Stomach smooth muscle (tissue), 2 donors: ENCODE results near the gene PPIL6.
A peak's percentile ranks its signal among the peaks of the same experiment; 100 is the strongest.
"Not testable (repeated sequence)": the region's sequence is repeated elsewhere in the genome, so short reads cannot be mapped to it uniquely, and the experiment has no call there.

Source experiments
- H3K27ac ChIP-seq: one replicate; pipeline ENCODE4 v1.7.0; 2013; ENCODE audit warnings: mild to moderate bottlenecking, low read length, inconsistent platforms
- H3K27me3 ChIP-seq, 2 donors: one replicate each; pipeline ENCODE4 v1.7.0; 2013; ENCODE audit warnings: low read length in 2 of 2; ENCODE audit not compliant: insufficient read depth in 2 of 2, control insufficient read depth in 1 of 2
- H3K36me3 ChIP-seq, 2 donors: one replicate each; pipeline ENCODE4 v1.7.0; 2013; ENCODE audit warnings: low read length in 2 of 2; ENCODE audit not compliant: control insufficient read depth in 2 of 2, insufficient read depth in 2 of 2
- H3K4me1 ChIP-seq: one replicate; pipeline ENCODE4 v1.7.0; 2013; ENCODE audit warnings: low read length; ENCODE audit not compliant: control insufficient read depth, insufficient read depth
- H3K4me3 ChIP-seq, 2 donors: one replicate each; pipeline ENCODE4 v1.7.0; 2013; ENCODE audit warnings: low read length in 2 of 2
- H3K9ac ChIP-seq, 2 donors: one replicate each; pipeline ENCODE4 v1.7.0; 2013; ENCODE audit warnings: low read length in 2 of 2, mild to moderate bottlenecking in 1 of 2
- H3K9me3 ChIP-seq, 2 donors: one replicate each; pipeline ENCODE4 v1.7.0; 2013; ENCODE audit warnings: low read length in 2 of 2; ENCODE audit not compliant: control insufficient read depth in 2 of 2
- donor health status: healthy.
- donor health status: Pancreatic carcinoma.

Gene PPIL6

DNA sequence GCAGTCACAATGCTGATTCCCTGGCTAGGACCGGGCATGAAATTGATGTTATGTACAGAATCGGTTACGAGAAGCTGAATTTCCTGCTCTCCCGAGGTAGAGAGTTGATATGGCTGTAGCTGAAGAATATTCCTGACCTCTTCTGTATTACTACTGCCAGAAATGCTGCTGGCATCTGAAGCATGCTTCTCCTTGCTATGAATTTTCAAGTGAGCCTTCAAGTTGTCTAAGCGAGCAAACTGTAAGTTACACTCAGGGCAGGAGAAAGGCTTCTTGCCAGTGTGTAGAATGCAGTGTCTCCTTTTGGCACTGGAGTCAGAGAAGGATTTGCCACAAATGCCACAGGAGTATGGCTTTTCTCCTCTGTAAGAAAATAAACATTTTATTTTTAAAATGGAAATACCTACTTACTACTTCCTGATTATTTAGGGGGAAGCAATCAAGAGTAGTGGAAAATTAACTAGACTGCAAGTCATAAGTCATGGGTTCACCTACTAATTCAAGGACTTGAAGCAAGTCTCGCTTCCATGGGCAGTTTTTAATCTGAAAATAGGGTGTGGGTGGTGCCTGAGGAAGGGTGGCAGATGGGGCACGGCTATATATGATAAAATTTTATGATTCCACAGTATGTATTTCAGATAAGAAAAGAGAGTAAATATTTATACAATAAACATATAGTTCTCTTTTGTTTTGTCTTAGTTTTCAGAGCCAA, 25.9 kb upstream of the PPIL6 start:
- no peaks in the 10 kb centered on the region for H3K4me1 ChIP-seq
- no peak overlapping the region for H3K4me3 ChIP-seq
- H3K27ac ChIP-seq = no peak overlapping the region
- H3K27me3 ChIP-seq = no peaks in the 10 kb centered on the region
- H3K9me3 ChIP-seq = no peaks in the 10 kb centered on the region
- H3K9ac ChIP-seq = no peak overlapping the region
- H3K36me3 ChIP-seq = peaks cover 26 to 36% of the 10 kb centered on the region in 2 donors

- H3K36me3 ChIP-seq = peaks cover 20 to 30% of the 10 kb centered on the region in 2 donors
- no peak overlapping the region for H3K9ac ChIP-seq
- no peaks in the 10 kb centered on the region for H3K27me3 ChIP-seq
- H3K27ac ChIP-seq = no peak overlapping the region
- H3K4me1 ChIP-seq = no peaks in the 10 kb centered on the region
- H3K4me3 ChIP-seq = no peak overlapping the region
- no peaks in the 10 kb centered on the region for H3K9me3 ChIP-seq
These were observed 25.3 kb upstream of the PPIL6 start for GRCh38 chr6:109465772-109466171.

DNA sequence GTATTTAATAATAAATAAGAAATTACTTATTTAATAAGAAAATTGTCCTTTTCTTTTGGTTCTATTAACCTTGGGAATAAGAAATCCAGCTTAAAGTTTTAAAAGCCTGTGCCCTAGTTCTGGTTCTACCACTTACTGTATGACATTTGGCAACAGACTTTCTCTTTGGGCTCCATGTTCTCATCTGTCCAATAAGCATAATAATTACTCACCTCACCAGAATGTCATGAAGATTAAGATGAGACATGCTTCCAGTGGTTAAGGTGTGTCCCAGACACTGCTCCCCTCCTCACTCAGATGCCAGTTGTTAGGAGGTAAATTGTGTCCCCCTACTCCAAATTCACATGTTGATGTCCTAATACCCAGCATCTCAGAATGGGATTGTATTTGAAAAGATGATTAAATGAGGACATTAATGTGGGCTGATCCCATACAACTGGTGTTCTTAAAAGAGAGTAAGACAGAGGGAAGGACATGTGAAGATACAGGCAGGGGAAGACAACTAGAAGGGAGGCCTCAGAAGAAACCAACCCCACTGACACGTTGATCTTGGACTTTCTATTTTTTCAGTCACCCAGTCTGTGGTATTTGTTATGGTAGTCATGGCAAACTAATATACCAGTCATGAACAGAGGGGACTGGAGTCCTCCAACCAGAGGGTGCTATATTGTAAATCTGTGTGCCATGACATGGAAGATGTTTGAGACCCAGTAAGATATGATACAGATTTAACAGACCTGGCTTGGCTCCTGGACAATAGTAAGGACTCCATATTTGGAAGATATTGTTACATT, 21.5 kb upstream of the PPIL6 start:
- H3K9ac ChIP-seq = no peak overlapping the region
- H3K4me3 ChIP-seq = no peak overlapping the region
- no peaks in the 10 kb centered on the region for H3K4me1 ChIP-seq
- H3K9me3 ChIP-seq = no peaks in the 10 kb centered on the region
- H3K27me3 ChIP-seq = no peaks in the 10 kb centered on the region
- peaks cover 13 to 15% of the 10 kb centered on the region in 2 donors for H3K36me3 ChIP-seq
- H3K27ac ChIP-seq = no peak overlapping the region

GRCh38 chr6:109461205-109461604, 20.8 kb upstream of the PPIL6 start:
- not testable (repeated sequence) for H3K4me3 ChIP-seq, H3K9me3 ChIP-seq, H3K27ac ChIP-seq, H3K9ac ChIP-seq, H3K27me3 ChIP-seq, H3K4me1 ChIP-seq
- peaks cover 11% of the 10 kb centered on the region in 2 donors for H3K36me3 ChIP-seq

- H3K9ac ChIP-seq = no peak overlapping the region
These were observed 19.9 kb upstream of the PPIL6 start for GRCh38 chr6:109460161-109460829.

DNA sequence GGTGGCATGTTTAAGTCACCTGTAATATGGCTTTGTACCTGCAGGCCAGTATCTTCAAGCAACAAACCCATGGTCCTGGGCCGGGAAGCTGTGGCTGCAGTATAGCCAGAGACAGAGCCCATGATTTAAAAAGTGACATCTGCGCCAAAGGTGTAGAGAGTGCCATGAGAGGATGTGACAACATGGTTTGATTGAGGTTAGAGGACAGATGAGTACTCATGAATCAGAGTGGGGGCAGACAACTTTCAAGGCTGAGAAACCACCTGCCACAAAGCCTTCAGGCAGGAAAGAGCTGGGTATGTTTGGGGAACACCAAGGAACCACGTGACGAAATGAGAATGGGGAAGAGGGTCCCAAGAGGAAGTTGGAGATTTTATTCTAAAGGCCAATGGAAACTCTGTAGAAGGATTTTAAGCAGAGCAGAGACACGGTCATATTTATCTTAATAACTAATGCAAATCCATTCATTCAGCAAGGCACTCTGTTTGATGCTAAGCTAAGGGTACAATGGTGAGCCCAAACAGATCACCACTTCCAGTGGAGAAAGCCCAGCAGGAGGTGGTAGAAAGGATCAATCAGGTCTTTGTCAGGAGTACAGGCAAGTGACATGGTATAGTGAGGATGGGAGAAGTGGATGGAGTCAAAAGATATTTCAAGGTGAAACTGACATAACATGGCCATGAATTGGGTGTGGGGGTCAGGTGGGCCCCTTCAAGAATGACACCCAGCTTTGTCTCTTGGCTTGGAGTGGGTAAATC, 18.5 kb upstream of the PPIL6 start:
- H3K27me3 ChIP-seq = peaks cover 2 to 13% of the 10 kb centered on the region in 2 donors
- no peak overlapping the region for H3K9ac ChIP-seq
- no peak overlapping the region for H3K4me3 ChIP-seq
- no peaks in the 10 kb centered on the region for H3K9me3 ChIP-seq
- peaks cover 14% of the 10 kb centered on the region for H3K4me1 ChIP-seq
- peaks cover 0 to 5% of the 10 kb centered on the region in 2 donors for H3K36me3 ChIP-seq
- no peak overlapping the region for H3K27ac ChIP-seq

More at GRCh38 chr6:109460161-109460829, 19.9 kb upstream of the PPIL6 start:
- Histone ChIP-seq H3K4me3 (no peak overlapping the region), H3K27me3 (peaks cover 0 to 6% of the 10 kb centered on the region in 2 donors), H3K36me3 (peaks cover 2 to 5% of the 10 kb centered on the region in 2 donors), H3K4me1 (peaks cover 7% of the 10 kb centered on the region), H3K9me3 (no peaks in the 10 kb centered on the region), H3K27ac (no peak overlapping the region)

GRCh38 chr6:109457562-109457996, 17.2 kb upstream of the PPIL6 start:
- Histone ChIP-seq H3K27ac (no peak overlapping the region), H3K9me3 (no peaks in the 10 kb centered on the region), H3K36me3 (peaks cover 0 to 3% of the 10 kb centered on the region in 2 donors), H3K27me3 (peaks cover 2 to 13% of the 10 kb centered on the region in 2 donors), H3K9ac (no peak overlapping the region), H3K4me1 (peaks cover 17% of the 10 kb centered on the region), H3K4me3 (no peak overlapping the region)

GRCh38 chr6:109456710-109457561, 16.5 kb upstream of the PPIL6 start:
- Histone ChIP-seq H3K27ac (no peak overlapping the region), H3K9ac (no peak overlapping the region), H3K4me1 (peaks cover 17% of the 10 kb centered on the region), H3K36me3 (peaks cover 0 to 2% of the 10 kb centered on the region in 2 donors), H3K27me3 (peaks cover 2 to 13% of the 10 kb centered on the region in 2 donors), H3K9me3 (no peaks in the 10 kb centered on the region), H3K4me3 (peak overlapping the region in 1 of 2 donors; percentile 83)

DNA sequence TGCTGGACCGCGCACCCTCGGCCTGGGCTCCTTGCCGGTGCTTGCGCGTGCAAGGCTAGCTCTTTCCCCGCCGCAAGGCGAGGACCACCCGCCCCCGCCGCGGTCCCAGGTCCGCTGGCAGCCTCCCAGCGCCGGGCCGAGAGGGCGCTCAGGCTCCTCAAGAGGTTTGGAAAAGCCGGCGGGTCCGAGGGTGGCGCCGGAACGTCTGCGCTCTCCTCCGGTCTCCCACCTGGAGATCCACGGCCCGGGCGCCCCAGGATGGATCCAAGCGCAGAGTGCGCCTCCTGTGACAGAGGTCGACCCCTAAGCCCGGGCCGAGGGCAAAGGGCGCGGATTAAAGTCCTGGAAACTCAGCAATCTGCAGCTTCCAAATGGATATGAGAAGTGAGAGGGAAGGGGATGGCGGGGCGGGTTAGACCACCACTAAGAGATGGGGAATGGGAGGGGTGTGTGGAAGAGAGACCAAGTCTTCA, 15.7 kb upstream of the PPIL6 start:
- Histone ChIP-seq H3K27ac (no peak overlapping the region), H3K4me1 (peaks cover 17% of the 10 kb centered on the region), H3K4me3 (peak overlapping the region; percentile 62 to 83), H3K27me3 (peaks cover 2 to 17% of the 10 kb centered on the region in 2 donors), H3K9ac (peak overlapping the region in 1 of 2 donors; percentile 27), H3K9me3 (no peaks in the 10 kb centered on the region), H3K36me3 (no peaks in the 10 kb centered on the region)
